NCI-H1092 treated with DMSO at 0.1 percent for 48 hours (cell line): ENCODE results near the gene TENT5C.
"Not testable (repeated sequence)": the region's sequence is repeated elsewhere in the genome, so short reads cannot be mapped to it uniquely, and the experiment has no call there.

Experiments
- DNase-seq: peaks from one replicate; lab custom pipeline; 2025; lab: John Stamatoyannopoulos, UW

Gene TENT5C

GRCh38 chr1:117605774-117606648 is at the start of gene TENT5C:
Gene TENT5C, plus strand, starts transcription at chr1:117606048. Its CDS starts 16,821 bp downstream, at chr1:117622869.
- DNase-seq: peak; percentile 95

- DNase-seq: no peak
These were observed 49.5 kb upstream of the TENT5C start for GRCh38 chr1:117556341-117556740.

GRCh38 chr1:117556976-117557375 is 48.9 kb upstream of the TENT5C start:
- DNase-seq: no peak

GRCh38 chr1:117558451-117558850 is 47.4 kb upstream of the TENT5C start:
- DNase-seq: not testable (repeated sequence)

- DNase-seq: no peak
These were observed 46.7 kb upstream of the TENT5C start for GRCh38 chr1:117559139-117559538.

GRCh38 chr1:117559985-117560384 is 45.9 kb upstream of the TENT5C start:
- no peak for DNase-seq

- DNase-seq: no peak
These were observed 44.8 kb upstream of the TENT5C start for GRCh38 chr1:117561071-117561470.

- DNase-seq: no peak
These were observed 44.3 kb upstream of the TENT5C start for GRCh38 chr1:117561551-117561950.

- peak; percentile 73 for DNase-seq
These were observed 43.0 kb upstream of the TENT5C start for GRCh38 chr1:117562581-117563491.

GRCh38 chr1:117563492-117563875 is 42.4 kb upstream of the TENT5C start:
- DNase-seq: no peak

- DNase-seq: no peak
These were observed 41.4 kb upstream of the TENT5C start for GRCh38 chr1:117564227-117565075.

GRCh38 chr1:117565076-117565556 is 40.7 kb upstream of the TENT5C start:
- no peak for DNase-seq

- peak; percentile 49 for DNase-seq
These were observed 39.9 kb upstream of the TENT5C start for GRCh38 chr1:117565745-117566455.

- no peak for DNase-seq
These were observed 39.3 kb upstream of the TENT5C start for GRCh38 chr1:117566556-117566955.

- no peak for DNase-seq
These were observed 38.4 kb upstream of the TENT5C start for GRCh38 chr1:117567435-117567834.

GRCh38 chr1:117567976-117568375 is 37.9 kb upstream of the TENT5C start:
- no peak for DNase-seq

GRCh38 chr1:117568999-117569398 is 36.8 kb upstream of the TENT5C start:
- no peak for DNase-seq

GRCh38 chr1:117569856-117570255 is 36.0 kb upstream of the TENT5C start:
- DNase-seq: no peak

- no peak for DNase-seq
These were observed 34.8 kb upstream of the TENT5C start for GRCh38 chr1:117570988-117571409.

GRCh38 chr1:117571496-117571895 is 34.4 kb upstream of the TENT5C start:
- DNase-seq: no peak

- no peak for DNase-seq
These were observed 33.3 kb upstream of the TENT5C start for GRCh38 chr1:117572546-117572945.
